CD14-positive monocyte (primary cell): ENCODE results near the gene TRRAP. TPM values are rescaled to one million over a fixed set of nuclear protein-coding genes. Genes with fewer than 3 reads are reported as not detected.

ENCODE experiments used
- DNase-seq, 3 donors: peaks; one replicate each; pipeline ENCODE4 v3.0.0-alpha.2; 2011 to 2022
- H2AFZ ChIP-seq: 2 replicates; pipeline ENCODE4 v1.6.0; 2012; ENCODE audit warnings: mild to moderate bottlenecking, low read depth, low read length, inconsistent platforms; ENCODE audit not compliant: insufficient read depth, poor library complexity, severe bottlenecking
- H3K27ac ChIP-seq, 2 donors: 1 replicate in 1 of 2; 2 replicates in 1 of 2; pipeline ENCODE4 v1.5.1; 2012 to 2013; ENCODE audit warnings: low read length in 2 of 2, control low read depth in 1 of 2, inconsistent platforms in 1 of 2, low read depth in 1 of 2, mild to moderate bottlenecking in 1 of 2
- H3K27me3 ChIP-seq, 2 donors: one replicate each; pipeline versions ENCODE4 v1.6.0 to v1.6.1; 2011 to 2013; ENCODE audit warnings: low read length in 2 of 2; ENCODE audit not compliant: control insufficient read depth in 2 of 2, insufficient read depth in 2 of 2
- H3K36me3 ChIP-seq, 2 donors: replicated peaks in 1 of 2; 1 replicate in 1 of 2; 2 replicates in 1 of 2; pipeline versions ENCODE4 v1.5.1 to v1.6.1; 2012 to 2013; ENCODE audit warnings: low read length in 2 of 2, control low read depth in 1 of 2, inconsistent platforms in 1 of 2, mild to moderate bottlenecking in 1 of 2; ENCODE audit not compliant: insufficient read depth in 2 of 2, control insufficient read depth in 1 of 2
- H3K4me1 ChIP-seq, 2 donors: 1 replicate in 1 of 2; 2 replicates in 1 of 2; pipeline versions ENCODE4 v1.5.1 to v1.6.1; 2012 to 2013; ENCODE audit warnings: low read length in 2 of 2, control low read depth in 1 of 2, inconsistent platforms in 1 of 2, mild to moderate bottlenecking in 1 of 2, moderate library complexity in 1 of 2; ENCODE audit not compliant: insufficient read depth in 2 of 2, control insufficient read depth in 1 of 2
- H3K4me2 ChIP-seq: replicated peaks from 2 replicates; pipeline ENCODE3; 2012; ENCODE audit warnings: low read length, moderate library complexity, mild to moderate bottlenecking; ENCODE audit not compliant: poor library complexity, severe bottlenecking; ENCODE audit errors: extremely low read depth
- H3K4me3 ChIP-seq, 3 experiments: fragments of 200-600 bp in 1 of 3; sonication (generic) in 1 of 3; replicated peaks in 1 of 3; 1 replicate in 2 of 3; 2 replicates in 1 of 3; pipeline ENCODE4 v1.5.1; 2011 to 2013; ENCODE audit warnings: low read length in 3 of 3, mild to moderate bottlenecking in 3 of 3, control low read depth in 2 of 3, low read depth in 2 of 3, inconsistent platforms in 1 of 3, moderate library complexity in 1 of 3
- H3K79me2 ChIP-seq: 2 replicates; pipeline ENCODE4 v1.6.0; 2012; ENCODE audit warnings: mild to moderate bottlenecking, control low read depth, inconsistent platforms, low read length, moderate library complexity; ENCODE audit not compliant: insufficient read depth
- H3K9ac ChIP-seq: 2 replicates; pipeline ENCODE4 v1.6.0; 2017; ENCODE audit warnings: low read length, mild to moderate bottlenecking; ENCODE audit not compliant: insufficient read depth, poor library complexity, severe bottlenecking
- H3K9me3 ChIP-seq, 2 donors: replicated peaks in 1 of 2; 1 replicate in 1 of 2; 2 replicates in 1 of 2; pipeline versions ENCODE4 v1.5.1 to v1.6.1; 2012 to 2013; ENCODE audit warnings: low read length in 2 of 2, control low read depth in 1 of 2; ENCODE audit not compliant: control insufficient read depth in 1 of 2, insufficient read depth in 1 of 2
- H4K20me1 ChIP-seq: 2 replicates; pipeline ENCODE4 v1.6.0; 2012; ENCODE audit warnings: mild to moderate bottlenecking, low read length, control low read depth, moderate library complexity; ENCODE audit not compliant: insufficient read depth
- H3K27ac Mint-ChIP-seq, 7 donors: one replicate each; pipeline ENCODE4 v1.8.0; 2020; ENCODE audit warnings: mild to moderate bottlenecking in 7 of 7, mixed read lengths in 7 of 7, moderate library complexity in 6 of 7, inconsistent platforms in 2 of 7
- H3K27me3 Mint-ChIP-seq, 3 donors: one replicate each; pipeline ENCODE4 v1.8.0; 2021 to 2022; ENCODE audit warnings: low read depth in 3 of 3, mild to moderate bottlenecking in 3 of 3, mixed read lengths in 3 of 3, moderate library complexity in 3 of 3, inconsistent platforms in 1 of 3
- H3K36me3 Mint-ChIP-seq, 2 donors: one replicate each; pipeline ENCODE4 v1.8.0; 2020; ENCODE audit warnings: mixed read lengths in 2 of 2, inconsistent platforms in 1 of 2, mild to moderate bottlenecking in 1 of 2
- H3K4me1 Mint-ChIP-seq: one replicate; pipeline ENCODE4 v1.8.0; 2020; ENCODE audit warnings: mild to moderate bottlenecking, mixed read lengths
- H3K4me3 Mint-ChIP-seq, 2 donors: one replicate each; pipeline ENCODE4 v1.8.0; 2020; ENCODE audit warnings: mild to moderate bottlenecking in 2 of 2, mixed read lengths in 2 of 2, moderate library complexity in 1 of 2
- H3K9me3 Mint-ChIP-seq, 7 donors: one replicate each; pipeline ENCODE4 v1.8.0; 2020 to 2022; ENCODE audit warnings: mixed read lengths in 7 of 7, mild to moderate bottlenecking in 6 of 7, moderate library complexity in 6 of 7, inconsistent platforms in 2 of 7
- WGBS: methylation state at CpG from one replicate; pipeline ENCODE4 v1.1.5; 2013; ENCODE audit warnings: missing lambda C conversion rate; ENCODE audit not compliant: insufficient coverage; 5-methylcytosine and 5-hydroxymethylcytosine counted together
- intact Hi-C, 2 donors: fragments of 100-400 bp; cut with micrococcal nuclease; formaldehyde crosslinking; loops; one replicate each; pipeline versions ENCODE4 v1.15.0 to v1.15.1; 2023
- polyA plus RNA-seq, 3 donors: library from polyadenylated mRNA; depleted of rRNA in 1 of 3; unstranded in 2 of 3; stranded (reverse) in 1 of 3; fragments of 300-500 nt in 2 of 3; fragments of >200 nt in 1 of 3; fragmentation: Illumina TruSeq in 2 of 3; gene quantifications; 1 replicate in 2 of 3; 2 replicates in 1 of 3; pipeline ENCODE4 v1.2.3, GENCODE V29; 2012 to 2021
- TF ChIP-seq, protein P1 (sequence below): fragments of 200-600 bp; IDR thresholded peaks from one replicate; pipeline ENCODE4 v1.8.0; 2022; ENCODE audit warnings: antibody characterized with exemption, mild to moderate bottlenecking

The TRRAP gene
- polyA plus RNA-seq, 3 donors: 0.67 to 12.2 (median 1.2) TPM

DNA sequence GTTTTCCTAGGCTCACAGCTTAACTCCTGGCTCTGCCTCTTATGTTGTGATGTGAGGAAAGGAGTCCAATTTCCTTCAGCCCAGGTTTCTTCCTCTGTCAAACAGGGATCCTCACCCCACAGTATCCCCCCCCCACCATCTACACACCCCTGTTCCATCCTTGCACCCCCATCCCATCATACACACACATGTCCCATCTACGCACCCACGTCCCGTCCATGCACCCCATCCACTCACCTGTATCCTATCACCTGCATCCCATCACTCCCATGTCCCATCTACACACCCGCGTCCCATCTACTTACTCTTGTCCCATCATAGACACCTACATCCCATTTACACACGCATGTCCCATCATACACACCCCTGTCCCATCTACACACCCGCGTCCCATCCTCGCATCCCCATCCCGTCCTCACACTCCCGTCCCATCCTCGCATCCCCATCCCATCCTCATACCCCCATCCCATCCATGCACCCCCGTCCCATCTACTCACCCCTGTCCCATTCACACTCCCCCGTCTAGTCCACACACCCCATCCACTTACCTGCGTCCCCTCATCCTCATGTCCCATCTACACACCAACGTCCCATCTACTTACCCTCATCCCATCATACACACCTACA, 117.3 kb downstream of the TRRAP start:
- intact Hi-C loops: no loop called here
- H3K9me3 Mint-ChIP-seq: no peaks in the 10 kb centered on the region
- Histone ChIP-seq H3K4me2 (no peak overlapping the region), H3K9ac (no peak overlapping the region), H2AFZ (no peak overlapping the region), H4K20me1 (no peaks in the 10 kb centered on the region), H3K4me3 (no peak overlapping the region), H3K27me3 (no peaks in the 10 kb centered on the region), H3K36me3 (peaks cover 96 to 100% of the 10 kb centered on the region in 2 donors), H3K79me2 (no peaks in the 10 kb centered on the region), H3K9me3 (no peaks in the 10 kb centered on the region), H3K27ac (no peak overlapping the region), H3K4me1 (no peaks in the 10 kb centered on the region)
- WGBS: over 99% methylated on average over 16 of the region's 16 CpGs
- DNase-seq: no peak
- H3K4me3 Mint-ChIP-seq: no peak overlapping the region
- H3K27ac Mint-ChIP-seq: no peak overlapping the region
- no peaks in the 10 kb centered on the region for H3K4me1 Mint-ChIP-seq
- H3K27me3 Mint-ChIP-seq: peaks cover 0 to 2% (median 0%) of the 10 kb centered on the region in 3 donors
- TF ChIP-seq, protein P1, sequence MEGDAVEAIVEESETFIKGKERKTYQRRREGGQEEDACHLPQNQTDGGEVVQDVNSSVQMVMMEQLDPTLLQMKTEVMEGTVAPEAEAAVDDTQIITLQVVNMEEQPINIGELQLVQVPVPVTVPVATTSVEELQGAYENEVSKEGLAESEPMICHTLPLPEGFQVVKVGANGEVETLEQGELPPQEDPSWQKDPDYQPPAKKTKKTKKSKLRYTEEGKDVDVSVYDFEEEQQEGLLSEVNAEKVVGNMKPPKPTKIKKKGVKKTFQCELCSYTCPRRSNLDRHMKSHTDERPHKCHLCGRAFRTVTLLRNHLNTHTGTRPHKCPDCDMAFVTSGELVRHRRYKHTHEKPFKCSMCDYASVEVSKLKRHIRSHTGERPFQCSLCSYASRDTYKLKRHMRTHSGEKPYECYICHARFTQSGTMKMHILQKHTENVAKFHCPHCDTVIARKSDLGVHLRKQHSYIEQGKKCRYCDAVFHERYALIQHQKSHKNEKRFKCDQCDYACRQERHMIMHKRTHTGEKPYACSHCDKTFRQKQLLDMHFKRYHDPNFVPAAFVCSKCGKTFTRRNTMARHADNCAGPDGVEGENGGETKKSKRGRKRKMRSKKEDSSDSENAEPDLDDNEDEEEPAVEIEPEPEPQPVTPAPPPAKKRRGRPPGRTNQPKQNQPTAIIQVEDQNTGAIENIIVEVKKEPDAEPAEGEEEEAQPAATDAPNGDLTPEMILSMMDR: no peak
- peaks cover 85 to 94% of the 10 kb centered on the region in 2 donors for H3K36me3 Mint-ChIP-seq

DNA sequence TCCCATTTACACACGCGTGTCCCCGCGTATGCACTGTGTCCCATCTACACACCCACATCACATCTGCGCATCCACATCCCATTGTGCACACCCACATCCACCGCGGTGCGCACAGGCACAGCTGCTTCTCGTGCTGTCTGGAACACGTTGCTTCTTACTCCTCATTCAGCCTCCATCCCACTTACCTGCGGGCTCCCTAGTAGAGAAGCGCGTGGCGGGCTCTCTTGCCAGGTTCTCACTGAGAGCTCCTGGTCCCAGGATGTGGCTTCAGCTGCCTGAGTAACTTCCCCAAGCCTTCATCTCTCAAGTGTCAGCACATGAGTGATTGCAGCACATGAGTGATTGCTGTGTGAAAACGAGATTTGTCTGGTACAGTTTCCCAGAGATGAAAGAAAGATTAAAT, 117.8 kb downstream of the TRRAP start:
- no peaks in the 10 kb centered on the region for H3K79me2 ChIP-seq
- no peaks in the 10 kb centered on the region for H3K9me3 ChIP-seq
- H3K9ac ChIP-seq: no peak overlapping the region
- H3K36me3 ChIP-seq: peaks cover 96 to 100% of the 10 kb centered on the region in 2 donors
- H3K4me1 ChIP-seq: no peaks in the 10 kb centered on the region
- H3K4me1 Mint-ChIP-seq: no peaks in the 10 kb centered on the region
- H4K20me1 ChIP-seq: no peaks in the 10 kb centered on the region
- no peak overlapping the region for H3K4me2 ChIP-seq
- no peak for DNase-seq
- peaks cover 86 to 94% of the 10 kb centered on the region in 2 donors for H3K36me3 Mint-ChIP-seq
- H3K27me3 ChIP-seq: no peaks in the 10 kb centered on the region
- H3K27me3 Mint-ChIP-seq: peaks cover 0 to 2% (median 0%) of the 10 kb centered on the region in 3 donors
- no peak overlapping the region for H3K27ac ChIP-seq
- TF ChIP-seq, protein P1: no peak
- no peak overlapping the region for H3K4me3 Mint-ChIP-seq
- intact Hi-C loops: no loop called here
- no peaks in the 10 kb centered on the region for H3K9me3 Mint-ChIP-seq
- 98% methylated on average over 10 of the region's 15 CpGs for WGBS
- H2AFZ ChIP-seq: no peak overlapping the region
- no peak overlapping the region for H3K4me3 ChIP-seq
- peak overlapping the region in 1 of 7 donors; percentile 4 for H3K27ac Mint-ChIP-seq
